Endothelial cell of umbilical vein (primary cell): ENCODE data around the gene ADRB2. TPM values are rescaled to one million over a fixed set of nuclear protein-coding genes. Genes with fewer than 3 reads are reported as not detected.

Experiments
- BruUV-seq: library from RNA; stranded (reverse); fragments of 400-500 nt; replicated peaks from 2 replicates; lab custom pipeline; 2021; lab: Mats Ljungman, UMichigan
- CTCF ChIA-PET: fragments of 300-600, 350-600 bp; sonication (Branson Sonifier 250); formaldehyde crosslinking; loops from one replicate; lab custom pipeline; 2021; ENCODE audit warnings: antibody characterized with exemption, inconsistent platforms; lab: Charles Lee
- POLR2A ChIA-PET: fragments of 300-600, 350-600 bp; sonication (Branson Sonifier 250); formaldehyde crosslinking; loops from one replicate; lab custom pipeline; 2021; ENCODE audit warnings: antibody characterized with exemption, inconsistent platforms; lab: Charles Lee
- DNase-seq: peaks from one replicate; pipeline ENCODE4 v3.0.0-alpha.2; 2011; ENCODE audit warnings: low read depth, low spot score
- FAIRE-seq: peaks from 2 replicates; lab custom pipeline; 2011; peaks lifted over from hg19 to GRCh38; lab: Jason Lieb, UNC
- H2AFZ ChIP-seq: 2 replicates; pipeline ENCODE4 v1.6.0; 2012; ENCODE audit warnings: low read depth, low read length, control low read depth, inconsistent platforms
- H3K27ac ChIP-seq: 2 replicates; pipeline ENCODE4 v1.5.1; 2011; ENCODE audit warnings: low read depth, mild to moderate bottlenecking, control low read depth, low read length, moderate library complexity; ENCODE audit not compliant: insufficient read depth
- H3K27me3 ChIP-seq, 2 experiments: 2 replicates each; pipeline versions ENCODE4 v1.6.0 to v1.6.1; 2011; ENCODE audit warnings: low read length in 2 of 2, mixed read lengths in 1 of 2; ENCODE audit not compliant: control insufficient read depth in 2 of 2, insufficient read depth in 2 of 2
- H3K36me3 ChIP-seq, 2 experiments: 2 replicates in 1 of 2; 3 replicates in 1 of 2; pipeline ENCODE4 v1.5.1; 2011; ENCODE audit warnings: low read length in 2 of 2, mild to moderate bottlenecking in 1 of 2, moderate library complexity in 1 of 2; ENCODE audit not compliant: control insufficient read depth in 2 of 2, insufficient read depth in 2 of 2; ENCODE audit errors: extremely low read depth in 1 of 2
- H3K4me1 ChIP-seq: 3 replicates; pipeline ENCODE4 v1.5.1; 2011; ENCODE audit warnings: mild to moderate bottlenecking, low read length; ENCODE audit not compliant: control insufficient read depth, insufficient read depth; ENCODE audit errors: extremely low read depth
- H3K4me2 ChIP-seq: 2 replicates; pipeline ENCODE4 v1.6.1; 2011; ENCODE audit warnings: low read length, control low read depth, mixed read lengths; ENCODE audit not compliant: insufficient read depth
- H3K4me3 ChIP-seq, 3 experiments: fragments of 200-600 bp in 1 of 3; sonication (generic), shearing (Covaris generic) in 1 of 3; replicated peaks in 1 of 3; 2 replicates each; pipeline ENCODE4 v1.5.1; 2011 to 2016; ENCODE audit warnings: control low read depth in 3 of 3, low read length in 3 of 3, mild to moderate bottlenecking in 2 of 3, inconsistent platforms in 1 of 3, low read depth in 1 of 3, moderate library complexity in 1 of 3; ENCODE audit not compliant: insufficient read depth in 1 of 3
- H3K79me2 ChIP-seq: 2 replicates; pipeline ENCODE4 v1.6.0; 2012; ENCODE audit warnings: low read length, inconsistent platforms; ENCODE audit not compliant: control insufficient read depth, insufficient read depth
- H3K9ac ChIP-seq: replicated peaks from 2 replicates; pipeline ENCODE3; 2011; ENCODE audit warnings: low read length, control low read depth; ENCODE audit not compliant: insufficient read depth; ENCODE audit errors: extremely low read depth
- H3K9me1 ChIP-seq: replicated peaks from 3 replicates; pipeline ENCODE4 v1.6.0; 2011; ENCODE audit warnings: mild to moderate bottlenecking, low read length; ENCODE audit not compliant: control insufficient read depth, insufficient read depth; ENCODE audit errors: extremely low read depth
- H3K9me3 ChIP-seq: replicated peaks from 2 replicates; pipeline ENCODE4 v1.5.1; 2012; ENCODE audit warnings: low read length, inconsistent platforms; ENCODE audit not compliant: control insufficient read depth, insufficient read depth
- H4K20me1 ChIP-seq: replicated peaks from 2 replicates; pipeline ENCODE3; 2011; ENCODE audit warnings: mild to moderate bottlenecking, low read length; ENCODE audit not compliant: control insufficient read depth, insufficient read depth; ENCODE audit errors: extremely low read depth
- EZH2 ChIP-seq: IDR thresholded peaks from 2 replicates; pipeline ENCODE4 v1.6.1; 2012; ENCODE audit warnings: borderline replicate concordance, low read depth, mild to moderate bottlenecking, moderate library complexity, low read length, inconsistent platforms; ENCODE audit not compliant: severe bottlenecking
- FOS ChIP-seq: IDR thresholded peaks from 2 replicates; pipeline ENCODE4 v1.6.1; 2011; ENCODE audit warnings: mild to moderate bottlenecking, low read length, moderate library complexity, borderline replicate concordance; ENCODE audit not compliant: insufficient read depth
- GATA2 ChIP-seq: IDR thresholded peaks from 2 replicates; pipeline ENCODE4 v1.7.0; 2011; ENCODE audit warnings: low read depth, mild to moderate bottlenecking, moderate library complexity, mixed read lengths, low read length; ENCODE audit not compliant: insufficient read length, insufficient read depth
- JUN ChIP-seq: IDR thresholded peaks from 2 replicates; pipeline ENCODE4 v1.6.1; 2011; ENCODE audit warnings: borderline replicate concordance, low read depth; ENCODE audit not compliant: insufficient read length, insufficient read depth
- MYC ChIP-seq: IDR thresholded peaks from one replicate; pipeline ENCODE4 v1.6.1; 2011; ENCODE audit warnings: mild to moderate bottlenecking, low read depth, low read length
- POLR2A ChIP-seq: IDR thresholded peaks from 2 replicates; pipeline ENCODE4 v1.6.1; 2012; ENCODE audit warnings: low read depth, mild to moderate bottlenecking, control low read depth, low read length
- POLR2AphosphoS5 ChIP-seq: IDR thresholded peaks from 2 replicates; pipeline ENCODE4 v1.6.1; 2012; ENCODE audit warnings: low read depth, mild to moderate bottlenecking, control low read depth, low read length, moderate library complexity; ENCODE audit not compliant: insufficient read depth
- dilution Hi-C: fragments of 300-500 bp; cut with MboI; formaldehyde crosslinking; loops from one replicate; pipeline ENCODE4 v1.15.0; 2019; ENCODE audit warnings: low sequenced_read_pairs; ENCODE audit not compliant: extremely low pct_ligation_motif_present
- intact Hi-C: fragments of 100-400 bp; cut with micrococcal nuclease; formaldehyde crosslinking; loops from one replicate; pipeline ENCODE4 v1.10.0; 2022
- polyA plus RNA-seq, 4 experiments: library from polyadenylated mRNA; depleted of rRNA in 3 of 4; stranded (reverse) in 3 of 4; unstranded in 1 of 4; fragments of >200 nt; gene quantifications; 2 replicates each; pipeline versions ENCODE4 v1.2.1 to v1.2.3, GENCODE V29; 2011 to 2012; ENCODE audit warnings: missing spikeins in 1 of 4
- total RNA-seq: library from RNA; stranded (reverse); gene quantifications from 2 replicates; pipeline ENCODE4 v1.2.3, GENCODE V29; 2021
- TF ChIP-seq, protein P1 (sequence below), 2 donors: IDR thresholded peaks; 1 replicate in 1 of 2; 2 replicates in 1 of 2; pipeline ENCODE4 v1.5.1; 2011; ENCODE audit warnings: low read length in 2 of 2, mild to moderate bottlenecking in 2 of 2, moderate library complexity in 2 of 2, control low read depth in 1 of 2, inconsistent platforms in 1 of 2, low read depth in 1 of 2; ENCODE audit not compliant: insufficient read depth in 1 of 2; ENCODE audit errors: extremely low read depth in 1 of 2
- TF ChIP-seq, protein P2 (sequence below): IDR thresholded peaks from 2 replicates; pipeline ENCODE4 v1.6.1; 2011; ENCODE audit not compliant: insufficient read depth, insufficient read length

Gene ADRB2
- total and polyA plus RNA-seq, 2 donors (not counting 3 experiments of a cell fraction or from before 2014, with no cell fraction given) = 0.86 to 0.88 TPM

DNA sequence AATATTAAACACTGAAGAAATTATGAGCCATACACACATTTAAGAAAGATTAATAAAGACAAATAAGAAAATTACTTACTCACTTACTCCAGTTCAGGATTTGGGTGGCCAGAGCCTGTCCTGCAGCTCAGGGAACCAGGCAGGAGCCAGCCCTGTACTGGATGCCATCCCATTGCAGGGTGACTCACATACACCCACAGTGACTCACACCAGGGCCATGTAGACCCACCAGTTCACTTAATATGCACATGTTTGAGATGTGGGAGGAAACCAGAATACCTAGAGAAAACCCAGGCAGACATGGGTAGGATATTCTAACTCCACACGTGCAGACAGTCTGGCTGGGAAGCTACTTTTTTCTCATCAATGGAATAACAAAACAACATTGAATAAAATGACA is 49.6 kb upstream of the ADRB2 start:
- H3K4me2 ChIP-seq = no peak overlapping the region
- ChIA-PET POLR2A (no interaction called here), CTCF (interaction anchor here (0.8 to 1.3 kb wide), 3 partner anchors 11 to 46 kb away, joined by 3 to 7 read pairs (median 3); no protein-coding TSS in a partner anchor)
- DNase-seq (peak; percentile 41), FAIRE-seq (peak; percentile 77)
- H3K9ac ChIP-seq = no peak overlapping the region
- no peaks in the 10 kb centered on the region for H3K9me1 ChIP-seq
- H3K4me3 ChIP-seq = no peak overlapping the region
- H3K9me3 ChIP-seq = no peaks in the 10 kb centered on the region
- H3K27ac ChIP-seq = no peak overlapping the region
- H2AFZ ChIP-seq = no peak overlapping the region
- no TSS peak for BruUV-seq
- intact Hi-C loops (no loop called here), dilution Hi-C loops (no loop called here)
- H3K27me3 ChIP-seq = peaks cover 2 to 4% of the 10 kb centered on the region in 2 experiments
- TF ChIP-seq FOS (peak; percentile 96), JUN (peak; percentile 60)
- TF ChIP-seq, protein P1, sequence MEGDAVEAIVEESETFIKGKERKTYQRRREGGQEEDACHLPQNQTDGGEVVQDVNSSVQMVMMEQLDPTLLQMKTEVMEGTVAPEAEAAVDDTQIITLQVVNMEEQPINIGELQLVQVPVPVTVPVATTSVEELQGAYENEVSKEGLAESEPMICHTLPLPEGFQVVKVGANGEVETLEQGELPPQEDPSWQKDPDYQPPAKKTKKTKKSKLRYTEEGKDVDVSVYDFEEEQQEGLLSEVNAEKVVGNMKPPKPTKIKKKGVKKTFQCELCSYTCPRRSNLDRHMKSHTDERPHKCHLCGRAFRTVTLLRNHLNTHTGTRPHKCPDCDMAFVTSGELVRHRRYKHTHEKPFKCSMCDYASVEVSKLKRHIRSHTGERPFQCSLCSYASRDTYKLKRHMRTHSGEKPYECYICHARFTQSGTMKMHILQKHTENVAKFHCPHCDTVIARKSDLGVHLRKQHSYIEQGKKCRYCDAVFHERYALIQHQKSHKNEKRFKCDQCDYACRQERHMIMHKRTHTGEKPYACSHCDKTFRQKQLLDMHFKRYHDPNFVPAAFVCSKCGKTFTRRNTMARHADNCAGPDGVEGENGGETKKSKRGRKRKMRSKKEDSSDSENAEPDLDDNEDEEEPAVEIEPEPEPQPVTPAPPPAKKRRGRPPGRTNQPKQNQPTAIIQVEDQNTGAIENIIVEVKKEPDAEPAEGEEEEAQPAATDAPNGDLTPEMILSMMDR (IDR thresholded peaks at IDR 0.05; ENCODE audit: extremely low read depth in 1 of 2, insufficient read depth in 1 of 2, low read depth in 1 of 2, low read length in 2 of 2) = no peak
- TF ChIP-seq, protein P2, sequence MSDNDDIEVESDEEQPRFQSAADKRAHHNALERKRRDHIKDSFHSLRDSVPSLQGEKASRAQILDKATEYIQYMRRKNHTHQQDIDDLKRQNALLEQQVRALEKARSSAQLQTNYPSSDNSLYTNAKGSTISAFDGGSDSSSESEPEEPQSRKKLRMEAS = no peak
- H4K20me1 ChIP-seq = no peaks in the 10 kb centered on the region
- H3K4me1 ChIP-seq = peaks cover 3% of the 10 kb centered on the region
- no peaks in the 10 kb centered on the region for H3K36me3 ChIP-seq
- no peaks in the 10 kb centered on the region for H3K79me2 ChIP-seq

DNA sequence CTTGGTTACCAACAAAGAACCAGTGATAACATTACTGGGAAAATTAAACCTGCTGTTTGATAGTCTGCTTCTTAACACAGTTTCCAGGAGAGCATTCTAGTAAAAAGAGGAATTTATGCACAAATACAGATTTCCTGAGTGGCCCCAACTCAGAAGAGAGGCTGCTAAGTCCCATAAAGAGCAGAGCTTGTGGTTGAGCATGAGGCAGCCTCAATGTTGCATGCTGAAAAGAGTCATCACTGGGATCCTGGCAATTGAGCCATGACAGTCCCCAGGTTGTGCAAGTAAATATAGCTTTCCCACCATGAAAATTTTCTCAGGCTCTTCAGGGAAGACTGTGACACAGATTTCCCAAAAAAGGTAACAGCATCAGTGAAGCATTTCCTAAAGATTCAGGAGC is 47.5 kb upstream of the ADRB2 start:
- Histone ChIP-seq H3K4me3 (no peak overlapping the region), H3K9me1 (no peaks in the 10 kb centered on the region), H3K9me3 (no peaks in the 10 kb centered on the region), H3K27ac (no peak overlapping the region), H4K20me1 (no peaks in the 10 kb centered on the region), H2AFZ (no peak overlapping the region), H3K9ac (no peak overlapping the region), H3K36me3 (no peaks in the 10 kb centered on the region), H3K27me3 (no peaks in the 10 kb centered on the region), H3K4me1 (peaks cover 3% of the 10 kb centered on the region), H3K79me2 (no peaks in the 10 kb centered on the region), H3K4me2 (no peak overlapping the region)
- intact Hi-C loops = no loop called here
- TF ChIP-seq GATA2 = no peak
- TF ChIP-seq JUN = no peak
- TF ChIP-seq POLR2A = no peak
- no peak for TF ChIP-seq POLR2AphosphoS5
- TF ChIP-seq FOS = no peak
- TF ChIP-seq, protein P2 = no peak
- no peak for TF ChIP-seq MYC
- no peak for TF ChIP-seq EZH2
- TF ChIP-seq, protein P1 (IDR thresholded peaks at IDR 0.05; ENCODE audit: extremely low read depth in 1 of 2, insufficient read depth in 1 of 2, low read depth in 1 of 2, low read length in 2 of 2) = no peak
- CTCF ChIA-PET = interaction anchor here (1.6 kb wide), 1 partner anchor 9 kb away, joined by 5 read pairs; no protein-coding TSS in a partner anchor
- FAIRE-seq (no peak), DNase-seq (no peak)
- dilution Hi-C loops = no loop called here
- BruUV-seq = no TSS peak
- POLR2A ChIA-PET = no interaction called here
